GM23338 (cell line): ENCODE data around the gene DCAF10. TPM values are rescaled to one million over a fixed set of nuclear protein-coding genes. Genes with fewer than 3 reads are reported as not detected.
A peak's percentile ranks its signal among the peaks of the same experiment; 100 is the strongest.

Experiments
- ATAC-seq: fragments of 200-7000 bp; cut with Tn5 transposase; 3 replicates; pipeline ENCODE4 v1.9.1; 2020
- DNase-seq: peaks from one replicate; pipeline ENCODE4 v3.0.0-alpha.2; 2015; ENCODE audit warnings: low spot score
- H2AFZ ChIP-seq: fragments of 200-600 bp; sonication (generic); 2 replicates; pipeline ENCODE4 v1.8.0; 2016; ENCODE audit warnings: antibody characterized with exemption, mild to moderate bottlenecking, moderate library complexity
- H3F3A ChIP-seq: fragments of 200-600 bp; sonication (generic); replicated peaks from 2 replicates; pipeline ENCODE4 v1.8.0; 2017; ENCODE audit warnings: antibody characterized with exemption, mixed run types, low read depth
- H3K27ac ChIP-seq: fragments of 200-600 bp; sonication (generic); 2 replicates; pipeline ENCODE4 v1.6.1; 2016; ENCODE audit warnings: low read depth
- H3K27me3 ChIP-seq: fragments of 200-600 bp; sonication (generic); 2 replicates; pipeline ENCODE4 v1.8.0; 2016; ENCODE audit warnings: mild to moderate bottlenecking, mixed run types, moderate library complexity; ENCODE audit not compliant: insufficient read depth
- H3K36me3 ChIP-seq: fragments of 200-600 bp; sonication (generic); 2 replicates; pipeline ENCODE4 v1.8.0; 2016; ENCODE audit warnings: mild to moderate bottlenecking; ENCODE audit not compliant: insufficient read depth
- H3K4me1 ChIP-seq: fragments of 200-600 bp; sonication (generic); 2 replicates; pipeline ENCODE4 v1.8.0; 2016; ENCODE audit warnings: mild to moderate bottlenecking, moderate library complexity; ENCODE audit not compliant: insufficient read depth
- H3K4me2 ChIP-seq: fragments of 200-600 bp; sonication (generic); 2 replicates; pipeline ENCODE4 v1.7.1; 2017; ENCODE audit warnings: mixed run types
- H3K4me3 ChIP-seq: fragments of 200-600 bp; sonication (generic); 2 replicates; pipeline ENCODE4 v1.6.1; 2016; ENCODE audit warnings: mixed run types
- H3K79me2 ChIP-seq: fragments of 200-600 bp; sonication (generic); replicated peaks from 2 replicates; pipeline ENCODE4 v1.8.0; 2017; ENCODE audit warnings: mild to moderate bottlenecking; ENCODE audit not compliant: insufficient read depth
- H3K9me2 ChIP-seq: fragments of 200-600 bp; sonication (generic); 2 replicates; pipeline ENCODE4 v1.8.0; 2017; ENCODE audit not compliant: insufficient read depth
- H4K20me1 ChIP-seq: fragments of 200-600 bp; sonication (generic); replicated peaks from 2 replicates; pipeline ENCODE4 v1.8.0; 2017; ENCODE audit warnings: mild to moderate bottlenecking; ENCODE audit not compliant: insufficient read depth
- H3K27ac Mint-ChIP-seq: 2 replicates; pipeline ENCODE4 v1.8.0; 2020; ENCODE audit warnings: inconsistent platforms, mild to moderate bottlenecking, moderate library complexity, mixed read lengths
- H3K27me3 Mint-ChIP-seq: 3 replicates; pipeline ENCODE4 v1.8.0; 2022; ENCODE audit warnings: low read depth, mild to moderate bottlenecking, moderate library complexity, mixed read lengths, inconsistent platforms; ENCODE audit not compliant: insufficient read depth, poor library complexity
- H3K36me3 Mint-ChIP-seq: 3 replicates; pipeline ENCODE4 v1.8.0; 2021; ENCODE audit warnings: low read depth, mild to moderate bottlenecking, inconsistent platforms, moderate library complexity, mixed read lengths
- H3K4me1 Mint-ChIP-seq: 3 replicates; pipeline ENCODE4 v1.8.0; 2020; ENCODE audit warnings: mild to moderate bottlenecking, inconsistent platforms, mixed read lengths
- H3K4me3 Mint-ChIP-seq: 3 replicates; pipeline ENCODE4 v1.8.0; 2021; ENCODE audit warnings: moderate library complexity, mild to moderate bottlenecking, inconsistent platforms, mixed read lengths
- H3K9me3 Mint-ChIP-seq: 3 replicates; pipeline ENCODE4 v1.8.0; 2020; ENCODE audit warnings: moderate library complexity, mild to moderate bottlenecking, inconsistent platforms, mixed read lengths
- CREB1 ChIP-seq: fragments of 250-450 bp; sonication (Bioruptor Pico); IDR thresholded peaks from 2 replicates; pipeline ENCODE4 v1.5.0; 2020; ENCODE audit warnings: low read depth, mild to moderate bottlenecking, moderate library complexity
- CTCF ChIP-seq, 2 experiments: fragments of 200-600 bp in 1 of 2; sonication (generic) in 1 of 2; conservative IDR thresholded peaks; 2 replicates each; pipeline versions ENCODE4 v1.5.1 to v1.6.1; 2016 to 2017; ENCODE audit warnings: antibody characterized with exemption in 2 of 2, low read depth in 2 of 2, mild to moderate bottlenecking in 2 of 2, moderate library complexity in 1 of 2
- ETS1 ChIP-seq: IDR thresholded peaks from 2 replicates; pipeline ENCODE4 v1.6.1; 2016; ENCODE audit warnings: antibody characterized with exemption
- EZH2 ChIP-seq: fragments of 200-600 bp; sonication (generic); IDR thresholded peaks from one replicate; pipeline ENCODE4 v1.8.0; 2017; ENCODE audit warnings: antibody characterized with exemption, mild to moderate bottlenecking, low read depth; ENCODE audit not compliant: unreplicated experiment
- EZH2phosphoT487 ChIP-seq: fragments of 200-600 bp; sonication (generic); IDR thresholded peaks from one replicate; pipeline ENCODE4 v1.8.1; 2018; ENCODE audit warnings: antibody characterized with exemption; ENCODE audit not compliant: unreplicated experiment
- JUNB ChIP-seq: IDR thresholded peaks from one replicate; pipeline ENCODE4 v1.6.1; 2016; ENCODE audit warnings: antibody characterized with exemption; ENCODE audit not compliant: unreplicated experiment
- NANOG ChIP-seq: IDR thresholded peaks from 2 replicates; pipeline ENCODE4 v1.6.1; 2016; ENCODE audit warnings: antibody characterized with exemption, borderline replicate concordance
- POLR2AphosphoS5 ChIP-seq: IDR thresholded peaks from 2 replicates; pipeline ENCODE4 v1.6.1; 2016; ENCODE audit warnings: antibody characterized with exemption, low read depth
- REST ChIP-seq: IDR thresholded peaks from one replicate; pipeline ENCODE4 v1.6.1; 2018; ENCODE audit warnings: antibody characterized with exemption; ENCODE audit not compliant: unreplicated experiment
- STAT1 ChIP-seq: IDR thresholded peaks from one replicate; pipeline ENCODE4 v1.6.1; 2016; ENCODE audit warnings: antibody characterized with exemption; ENCODE audit not compliant: unreplicated experiment
- polyA plus RNA-seq: library from polyadenylated mRNA; unstranded; fragments of >200 nt; fragmentation: Nextera tagmentation; extraction: Ambion mirVana; gene quantifications from 2 replicates; pipeline ENCODE4 v1.2.1, GENCODE V29; 2016
- total RNA-seq: library from RNA; depleted of rRNA; stranded (reverse); fragments of >200 nt; shearing (Covaris generic); gene quantifications from 2 replicates; pipeline ENCODE4 v1.2.3, GENCODE V29; 2014

DCAF10 gene
- total and polyA plus RNA-seq, 2 experiments from 2014 or later: 6.6 to 11.5 TPM

- H3K27me3 Mint-ChIP-seq: peaks cover 8% of the 10 kb centered on the region
- Histone ChIP-seq H3K4me2 (peak overlapping the region; percentile 100), H3K9me2 (no peaks in the 10 kb centered on the region), H4K20me1 (peaks cover 36% of the 10 kb centered on the region), H3K79me2 (peaks cover 40% of the 10 kb centered on the region), H3K27me3 (0 out of 2 replicates have a peak, but pooled peaks cover 4% of the 10 kb centered on the region), H3K4me3 (peak overlapping the region; percentile 99), H3K36me3 (peaks cover 44% of the 10 kb centered on the region), H3F3A (0 out of 2 replicates have a peak, but pooled peaks cover 4% of the 10 kb centered on the region), H3K4me1 (peaks cover 8% of the 10 kb centered on the region), H2AFZ (peak overlapping the region; percentile 96), H3K27ac (0 out of 2 replicates have a peak overlapping the region, but pooled peaks have one; percentile 83)
- DNase-seq (no peak), ATAC-seq (no peak)
- no peaks in the 10 kb centered on the region; the same call in 2 of the 3 replicates for H3K9me3 Mint-ChIP-seq
- peaks cover 11% of the 10 kb centered on the region for H3K4me1 Mint-ChIP-seq
- no peak for TF ChIP-seq CREB1
- TF ChIP-seq EZH2phosphoT487: no peak
- TF ChIP-seq JUNB: no peak
- no peak for TF ChIP-seq NANOG
- H3K4me3 Mint-ChIP-seq: peak overlapping the region; percentile 97
- H3K36me3 Mint-ChIP-seq: peaks cover 44% of the 10 kb centered on the region
- peak overlapping the region; percentile 95 for H3K27ac Mint-ChIP-seq
Observed at GRCh38 chr9:37784291-37784615, 16.3 kb upstream of the DCAF10 start.

GRCh38 chr9:37784616-37785483, 15.7 kb upstream of the DCAF10 start, which contains the start of gene EXOSC3:
TSS of gene EXOSC3 (minus strand) at chr9:37785064. CDS start at chr9:37785044, 20 bp downstream.
- no peaks in the 10 kb centered on the region for H3K9me2 ChIP-seq
- peaks cover 36% of the 10 kb centered on the region for H4K20me1 ChIP-seq
- peaks cover 40% of the 10 kb centered on the region for H3K79me2 ChIP-seq
- no peaks in the 10 kb centered on the region; the same call in 2 of the 3 replicates for H3K9me3 Mint-ChIP-seq
- ATAC-seq (peak; percentile 89), DNase-seq (peak; percentile 97)
- H3K27ac Mint-ChIP-seq: peak within 1 kb of the TSS; percentile 95
- H2AFZ ChIP-seq: peak within 1 kb of the TSS; percentile 96
- H3K4me3 ChIP-seq: peak within 1 kb of the TSS; percentile 99
- peaks cover 11% of the 10 kb centered on the region for H3K4me1 Mint-ChIP-seq
- H3K4me3 Mint-ChIP-seq: peak within 1 kb of the TSS; percentile 97
- peaks cover 8% of the 10 kb centered on the region for H3K27me3 Mint-ChIP-seq
- 0 out of 2 replicates have a peak, but pooled peaks cover 4% of the 10 kb centered on the region for H3F3A ChIP-seq
- H3K4me1 ChIP-seq: peaks cover 8% of the 10 kb centered on the region
- 0 out of 2 replicates have a peak, but pooled peaks cover 4% of the 10 kb centered on the region for H3K27me3 ChIP-seq
- peak within 1 kb of the TSS; percentile 100 for H3K4me2 ChIP-seq
- peaks cover 39% of the 10 kb centered on the region for H3K36me3 ChIP-seq
- peaks cover 38% of the 10 kb centered on the region for H3K36me3 Mint-ChIP-seq
- H3K27ac ChIP-seq: peak within 1 kb of the TSS; percentile 83; the same call in 1 of the 2 replicates
- no peak for TF ChIP-seq EZH2
- TF ChIP-seq STAT1: no peak
- TF ChIP-seq JUNB: no peak
- peak; percentile 35; the same call in 1 of the 2 replicates for TF ChIP-seq CREB1
- TF ChIP-seq NANOG: no peak
- 0 out of 4 replicates have a peak, but pooled peaks of 1 of the 2 experiments have one; percentile 7 for TF ChIP-seq CTCF (conservative IDR thresholded peaks at IDR 0.05; ENCODE audit: low read depth in 2 of 2)
- peak; percentile 92 for TF ChIP-seq POLR2AphosphoS5
- TF ChIP-seq ETS1: peak; percentile 81
- peak; percentile 76 for TF ChIP-seq REST
